Ishikawa (cell line): ENCODE results near the gene NPC1.

Experiments
- CREB1 ChIP-seq: IDR thresholded peaks from 2 replicates; pipeline ENCODE4 v1.6.1; 2012; ENCODE audit warnings: low read depth
- EP300 ChIP-seq: IDR thresholded peaks from 2 replicates; pipeline ENCODE4 v1.6.1; 2012; ENCODE audit warnings: borderline replicate concordance
- RAD21 ChIP-seq: IDR thresholded peaks from 2 replicates; pipeline ENCODE4 v1.6.1; 2012; ENCODE audit warnings: low read depth
- TAF1 ChIP-seq: IDR thresholded peaks from 2 replicates; pipeline ENCODE4 v1.6.1; 2012; ENCODE audit warnings: low read depth, mild to moderate bottlenecking
- TEAD4 ChIP-seq: IDR thresholded peaks from 2 replicates; pipeline ENCODE4 v1.6.1; 2012
- TF ChIP-seq, protein P1 (sequence below): IDR thresholded peaks from 2 replicates; pipeline ENCODE4 v1.6.1; 2012; ENCODE audit warnings: low read depth, mild to moderate bottlenecking
- TF ChIP-seq, protein P2 (sequence below): IDR thresholded peaks from 2 replicates; pipeline ENCODE4 v1.6.1; 2012

- TF ChIP-seq RAD21 = no peak
- no peak for TF ChIP-seq TEAD4
- no peak for TF ChIP-seq EP300
- TF ChIP-seq CREB1 = no peak
- TF ChIP-seq, protein P1, sequence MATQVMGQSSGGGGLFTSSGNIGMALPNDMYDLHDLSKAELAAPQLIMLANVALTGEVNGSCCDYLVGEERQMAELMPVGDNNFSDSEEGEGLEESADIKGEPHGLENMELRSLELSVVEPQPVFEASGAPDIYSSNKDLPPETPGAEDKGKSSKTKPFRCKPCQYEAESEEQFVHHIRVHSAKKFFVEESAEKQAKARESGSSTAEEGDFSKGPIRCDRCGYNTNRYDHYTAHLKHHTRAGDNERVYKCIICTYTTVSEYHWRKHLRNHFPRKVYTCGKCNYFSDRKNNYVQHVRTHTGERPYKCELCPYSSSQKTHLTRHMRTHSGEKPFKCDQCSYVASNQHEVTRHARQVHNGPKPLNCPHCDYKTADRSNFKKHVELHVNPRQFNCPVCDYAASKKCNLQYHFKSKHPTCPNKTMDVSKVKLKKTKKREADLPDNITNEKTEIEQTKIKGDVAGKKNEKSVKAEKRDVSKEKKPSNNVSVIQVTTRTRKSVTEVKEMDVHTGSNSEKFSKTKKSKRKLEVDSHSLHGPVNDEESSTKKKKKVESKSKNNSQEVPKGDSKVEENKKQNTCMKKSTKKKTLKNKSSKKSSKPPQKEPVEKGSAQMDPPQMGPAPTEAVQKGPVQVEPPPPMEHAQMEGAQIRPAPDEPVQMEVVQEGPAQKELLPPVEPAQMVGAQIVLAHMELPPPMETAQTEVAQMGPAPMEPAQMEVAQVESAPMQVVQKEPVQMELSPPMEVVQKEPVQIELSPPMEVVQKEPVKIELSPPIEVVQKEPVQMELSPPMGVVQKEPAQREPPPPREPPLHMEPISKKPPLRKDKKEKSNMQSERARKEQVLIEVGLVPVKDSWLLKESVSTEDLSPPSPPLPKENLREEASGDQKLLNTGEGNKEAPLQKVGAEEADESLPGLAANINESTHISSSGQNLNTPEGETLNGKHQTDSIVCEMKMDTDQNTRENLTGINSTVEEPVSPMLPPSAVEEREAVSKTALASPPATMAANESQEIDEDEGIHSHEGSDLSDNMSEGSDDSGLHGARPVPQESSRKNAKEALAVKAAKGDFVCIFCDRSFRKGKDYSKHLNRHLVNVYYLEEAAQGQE = no peak
- no peak for TF ChIP-seq TAF1
- TF ChIP-seq, protein P2, sequence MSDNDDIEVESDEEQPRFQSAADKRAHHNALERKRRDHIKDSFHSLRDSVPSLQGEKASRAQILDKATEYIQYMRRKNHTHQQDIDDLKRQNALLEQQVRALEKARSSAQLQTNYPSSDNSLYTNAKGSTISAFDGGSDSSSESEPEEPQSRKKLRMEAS = no peak
Observed at GRCh38 chr18:23587220-23587642, 925 bp upstream of the NPC1 start.
